GM13976 (cell line): ENCODE measurements around the gene PKP4.

Experiments used
- DNase-seq: peaks from one replicate; pipeline ENCODE4 v3.0.0; 2012; ENCODE audit warnings: low spot score
- CTCF ChIP-seq: IDR thresholded peaks from 2 replicates; pipeline ENCODE4 v1.5.1; 2012; ENCODE audit warnings: borderline replicate concordance, mild to moderate bottlenecking; ENCODE audit not compliant: insufficient read depth; ENCODE audit errors: extremely low read depth, missing control alignments, control extremely low read depth
- in situ Hi-C: fragments of 300-500 bp; cut with MboI; formaldehyde crosslinking; loops from one replicate; pipeline ENCODE4 v1.12.0; 2022; ENCODE audit warnings: low sequenced_read_pairs, mixed read lengths, inconsistent platforms; ENCODE audit not compliant: unreplicated experiment

The PKP4 gene

GRCh38 chr2:158723921-158724802 is 267.4 kb downstream of the PKP4 start:
- no peak for DNase-seq
- no peak for TF ChIP-seq CTCF
- in situ Hi-C loops: no loop called here

- no peak for DNase-seq
- no peak for TF ChIP-seq CTCF
- in situ Hi-C loops: loop anchor here (25.0 kb wide), 1 partner anchor 263 kb away; the partner anchor contains the start of genes CCDC148 and PKP4
Measured at GRCh38 chr2:158724803-158725381, 268.1 kb downstream of the PKP4 start.

- in situ Hi-C loops: loop anchor here (25.0 kb wide), 1 partner anchor 263 kb away; the partner anchor contains the start of genes CCDC148 and PKP4
- TF ChIP-seq CTCF: no peak
- no peak for DNase-seq
Measured at GRCh38 chr2:158725441-158725891, 268.7 kb downstream of the PKP4 start.

- TF ChIP-seq CTCF: no peak
- in situ Hi-C loops: loop anchor here (25.0 kb wide), 1 partner anchor 265 kb away; the partner anchor contains the start of genes CCDC148 and PKP4
- no peak for DNase-seq
Measured at GRCh38 chr2:158726911-158727592, 270.3 kb downstream of the PKP4 start.

GRCh38 chr2:158728422-158728821 is 271.7 kb downstream of the PKP4 start:
- no peak for DNase-seq
- TF ChIP-seq CTCF: no peak
- in situ Hi-C loops: loop anchor here (25.0 kb wide), 1 partner anchor 266 kb away; the partner anchor contains the start of genes CCDC148 and PKP4

- in situ Hi-C loops: loop anchor here (25.0 kb wide), 1 partner anchor 267 kb away; the partner anchor contains the start of genes CCDC148 and PKP4
- TF ChIP-seq CTCF: no peak
- no peak for DNase-seq
Measured at GRCh38 chr2:158729451-158729850, 272.7 kb downstream of the PKP4 start.
